GM19468 (cell line): ENCODE data around the gene MT1G.
"Not testable (repeated sequence)": the region's sequence is repeated elsewhere in the genome, so short reads cannot be mapped to it uniquely, and the experiment has no call there.

Source experiments
- ATAC-seq: cut with Tn5 transposase; IDR thresholded peaks from one replicate; pipeline ENCODE4 v1.9.1; 2021; ENCODE audit warnings: mild to moderate bottlenecking, moderate library complexity, moderate number of reproducible peaks; ENCODE audit not compliant: unreplicated experiment; ENCODE audit errors: extremely low read depth

Gene MT1G

DNA sequence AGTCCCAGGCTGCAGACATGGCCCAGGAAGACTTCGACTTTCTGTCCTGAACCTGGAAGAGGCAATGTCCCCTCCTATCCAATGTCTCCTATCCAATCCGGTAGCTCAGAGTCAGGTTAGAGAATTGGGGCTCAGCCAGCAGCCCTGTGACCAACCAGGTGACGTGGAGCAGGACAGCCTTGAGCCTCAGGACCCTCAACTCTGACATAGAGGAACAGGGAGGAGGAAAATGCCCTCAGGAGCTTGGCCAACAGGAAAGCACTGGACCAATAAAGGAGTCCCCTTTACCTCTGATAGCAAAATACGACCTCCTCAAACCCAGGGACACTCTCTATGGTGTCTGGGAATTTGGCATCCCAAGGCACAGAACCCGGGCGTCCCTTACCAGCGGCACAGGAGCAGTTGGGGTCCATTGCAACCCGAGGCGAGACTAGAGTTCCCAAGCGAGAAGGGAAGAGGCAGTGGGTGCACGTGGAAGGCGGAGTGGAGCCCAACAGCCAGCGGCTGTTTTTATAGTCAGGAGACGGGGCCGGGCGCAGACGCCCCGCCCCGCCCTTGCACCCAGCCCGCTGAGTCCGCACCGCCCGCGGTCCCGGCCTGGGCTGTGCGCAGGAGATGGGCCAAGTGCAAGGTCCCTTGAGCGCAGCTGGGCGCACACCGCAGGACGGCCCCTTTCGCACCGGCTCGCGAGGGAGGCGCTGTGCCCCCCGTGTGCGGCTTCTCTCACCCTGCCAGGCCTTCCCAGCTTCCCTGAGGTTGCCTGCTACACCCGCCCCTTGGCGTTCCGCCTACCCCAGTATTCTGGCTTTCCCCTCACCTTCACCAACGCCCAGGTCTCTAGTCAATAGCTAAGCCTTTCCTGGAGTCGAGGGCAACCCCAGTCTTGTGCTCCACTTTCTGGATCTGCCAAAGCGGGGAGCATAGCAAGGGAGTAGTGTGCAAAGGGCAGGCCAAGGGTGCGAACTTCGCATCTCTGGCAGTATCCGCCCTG, at the start of gene MT1G:
Gene MT1G, minus strand, starts transcription at position 485 of the 991 bp plus-strand sequence. Its CDS starts 72 bp downstream, at position 413.
- ATAC-seq: no peak

DNA sequence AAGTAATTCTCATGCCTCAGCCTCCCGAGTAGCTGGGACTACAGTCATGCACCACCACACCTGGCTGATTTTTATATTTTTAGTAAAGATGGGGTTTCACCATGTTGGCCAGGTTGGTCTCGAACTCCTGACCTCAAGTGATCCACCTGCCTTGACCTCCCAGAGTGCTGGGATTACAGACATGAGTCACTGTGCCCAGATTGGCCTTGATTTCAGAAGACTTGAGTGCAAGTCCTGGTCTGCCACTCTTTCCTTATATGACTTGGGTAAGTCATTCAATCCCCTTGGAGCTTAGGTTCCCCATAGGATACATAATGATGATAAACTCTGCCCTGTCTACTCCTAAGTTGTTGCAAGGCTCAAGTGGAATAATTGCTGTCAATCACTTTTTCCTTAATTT, 49.7 kb upstream of the MT1G start:
- ATAC-seq: not testable (repeated sequence)

- no peak for ATAC-seq
Measured at GRCh38 chr16:56716761-56717160, 48.9 kb upstream of the MT1G start.

- no peak for ATAC-seq
Measured at GRCh38 chr16:56715126-56715525, 47.3 kb upstream of the MT1G start.

- ATAC-seq: no peak
Measured at GRCh38 chr16:56713794-56714193, 45.9 kb upstream of the MT1G start.

GRCh38 chr16:56711862-56712261, 44.0 kb upstream of the MT1G start:
- no peak for ATAC-seq

- no peak for ATAC-seq
Measured at GRCh38 chr16:56710181-56710737, 42.4 kb upstream of the MT1G start.

- no peak for ATAC-seq
Measured at GRCh38 chr16:56709443-56710040, 41.7 kb upstream of the MT1G start.

DNA sequence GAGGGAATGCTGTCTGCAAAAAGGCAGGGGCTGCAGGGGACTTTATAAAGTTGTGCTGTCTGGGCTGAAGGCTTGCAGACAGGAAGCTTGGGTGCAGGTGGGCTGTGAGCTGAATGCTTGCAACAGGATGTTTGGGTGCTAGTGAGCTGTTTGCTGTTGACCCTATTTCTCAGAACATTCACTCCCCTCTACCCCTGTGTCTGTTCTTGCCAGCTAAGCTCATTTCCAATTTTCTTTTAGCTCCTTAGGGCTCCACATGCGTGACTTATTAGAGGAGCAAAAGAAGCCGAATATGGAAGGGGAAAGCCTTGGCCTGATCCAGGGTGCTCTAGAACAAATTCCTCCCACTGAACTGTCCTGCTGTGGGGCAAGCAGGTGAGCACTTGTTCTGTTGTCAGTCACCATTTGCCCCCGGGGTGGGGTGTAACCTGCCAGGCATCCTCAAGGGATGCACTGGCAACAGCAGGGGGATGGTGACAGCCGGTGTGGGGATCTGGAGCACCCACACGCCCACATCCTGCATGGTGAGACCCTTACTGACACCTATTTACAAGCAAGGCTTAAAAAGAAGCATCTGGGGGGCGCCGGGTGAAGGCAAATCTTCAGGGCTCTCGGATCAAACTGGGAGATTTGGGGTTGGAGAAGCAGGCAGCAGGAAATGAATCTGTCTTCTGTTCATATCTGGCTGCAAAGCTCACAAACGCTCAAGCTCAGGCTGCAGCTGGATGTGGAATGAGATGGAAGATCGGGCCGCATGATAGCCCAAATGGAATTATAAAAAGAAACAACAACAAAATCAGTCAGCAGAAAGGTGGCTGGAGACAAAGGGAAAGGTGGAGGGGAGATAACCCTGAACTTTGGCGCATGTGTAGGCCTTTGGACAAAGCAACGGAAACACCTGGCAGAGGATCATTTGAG, 40.9 kb upstream of the MT1G start:
- ATAC-seq: no peak

GRCh38 chr16:56702836-56703235, 35.0 kb upstream of the MT1G start:
- no peak for ATAC-seq

DNA sequence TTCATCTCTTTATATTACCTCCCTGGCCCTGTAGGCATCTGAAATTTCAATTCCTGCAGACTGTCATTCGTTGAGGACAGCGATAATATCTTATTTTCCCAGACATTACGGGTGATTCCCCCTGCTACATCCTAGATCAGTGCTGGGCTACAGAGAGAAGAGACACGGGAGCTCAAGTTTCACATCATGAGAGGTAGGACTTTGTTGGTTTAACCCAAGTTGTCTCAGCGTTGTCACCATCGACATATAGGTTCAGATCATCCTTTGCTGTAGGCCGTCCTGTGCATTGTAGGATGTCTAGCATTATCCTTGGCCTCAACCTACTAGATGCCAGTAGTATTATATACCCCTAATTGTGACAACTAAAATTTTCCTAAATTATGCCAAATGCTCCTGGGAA, 33.7 kb upstream of the MT1G start:
- no peak for ATAC-seq

DNA sequence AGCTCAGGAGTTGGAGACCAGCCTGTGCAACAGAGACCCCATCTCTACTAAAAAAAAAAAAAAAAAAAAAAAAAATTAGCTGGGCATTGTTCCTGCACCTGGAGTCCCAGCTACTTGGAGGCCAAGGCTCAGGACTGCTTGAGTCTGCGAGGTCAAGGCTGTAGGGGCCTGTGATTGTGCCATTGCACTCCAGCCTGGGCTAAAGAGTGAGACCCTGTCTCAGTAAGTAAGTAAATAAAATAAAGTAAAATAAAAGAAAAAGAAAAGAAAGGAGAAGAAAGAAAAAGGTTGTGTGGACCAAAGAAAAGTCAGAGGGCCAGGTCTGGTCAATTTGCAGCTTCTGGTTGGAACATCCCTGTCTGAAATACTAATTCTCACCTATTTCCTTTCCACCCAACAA, 32.8 kb upstream of the MT1G start:
- ATAC-seq: no peak

- ATAC-seq: no peak
Measured at GRCh38 chr16:56700195-56700594, 32.3 kb upstream of the MT1G start.

DNA sequence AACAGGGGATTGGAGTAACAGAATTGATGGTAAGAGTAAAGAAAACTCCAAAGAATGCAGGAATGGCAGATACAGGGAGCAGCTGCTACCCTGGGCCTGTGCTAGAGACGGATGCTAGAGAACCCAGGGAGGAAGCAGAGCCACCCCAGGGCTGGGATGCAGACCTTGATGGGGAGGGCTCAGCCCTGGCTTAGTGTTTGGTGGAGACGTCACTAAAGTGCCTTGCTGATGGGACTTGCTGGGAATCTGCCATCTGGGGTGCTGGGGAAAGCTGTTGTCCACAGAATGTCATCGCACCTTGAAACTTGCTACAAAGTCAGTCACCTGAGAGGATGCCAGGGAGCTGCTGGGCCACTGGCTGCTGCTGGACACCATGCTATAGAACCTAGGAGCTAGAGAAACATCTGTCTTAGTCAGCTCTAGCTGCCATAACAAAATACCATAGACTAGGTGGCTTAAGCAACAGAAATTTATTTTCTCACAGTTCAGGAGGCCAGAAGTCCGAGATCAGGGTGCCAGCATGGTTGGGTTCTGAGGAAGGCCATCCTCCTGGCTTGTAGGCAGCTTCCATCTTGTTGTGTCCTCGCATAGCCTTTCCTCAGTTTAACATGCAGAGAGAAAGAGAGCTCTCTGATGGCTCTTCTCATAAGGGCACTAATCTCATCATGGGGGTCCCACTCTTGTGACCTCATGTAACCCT, 29.7 kb upstream of the MT1G start:
- ATAC-seq: no peak

GRCh38 chr16:56695246-56695645, 27.4 kb upstream of the MT1G start:
- no peak for ATAC-seq

DNA sequence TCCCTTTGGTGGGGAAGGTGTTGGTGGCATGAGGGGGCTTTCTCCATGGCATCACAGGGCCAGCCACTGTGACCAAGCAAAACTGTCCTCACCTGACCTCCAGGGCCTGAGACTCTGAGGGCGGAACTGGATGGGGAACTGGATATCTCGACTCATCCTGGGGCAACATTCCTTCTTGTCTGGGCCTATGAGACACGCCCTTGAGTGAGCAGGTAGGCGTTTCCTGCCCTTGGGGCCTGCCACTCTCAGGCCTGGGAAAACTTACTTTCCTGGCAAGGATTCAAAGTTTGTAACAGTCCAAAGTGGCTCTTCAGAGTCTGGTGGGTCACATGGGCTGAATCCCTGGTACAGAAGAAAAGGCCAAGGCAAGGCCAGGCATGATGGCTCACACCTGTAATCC, 24.0 kb upstream of the MT1G start:
- ATAC-seq: no peak

DNA sequence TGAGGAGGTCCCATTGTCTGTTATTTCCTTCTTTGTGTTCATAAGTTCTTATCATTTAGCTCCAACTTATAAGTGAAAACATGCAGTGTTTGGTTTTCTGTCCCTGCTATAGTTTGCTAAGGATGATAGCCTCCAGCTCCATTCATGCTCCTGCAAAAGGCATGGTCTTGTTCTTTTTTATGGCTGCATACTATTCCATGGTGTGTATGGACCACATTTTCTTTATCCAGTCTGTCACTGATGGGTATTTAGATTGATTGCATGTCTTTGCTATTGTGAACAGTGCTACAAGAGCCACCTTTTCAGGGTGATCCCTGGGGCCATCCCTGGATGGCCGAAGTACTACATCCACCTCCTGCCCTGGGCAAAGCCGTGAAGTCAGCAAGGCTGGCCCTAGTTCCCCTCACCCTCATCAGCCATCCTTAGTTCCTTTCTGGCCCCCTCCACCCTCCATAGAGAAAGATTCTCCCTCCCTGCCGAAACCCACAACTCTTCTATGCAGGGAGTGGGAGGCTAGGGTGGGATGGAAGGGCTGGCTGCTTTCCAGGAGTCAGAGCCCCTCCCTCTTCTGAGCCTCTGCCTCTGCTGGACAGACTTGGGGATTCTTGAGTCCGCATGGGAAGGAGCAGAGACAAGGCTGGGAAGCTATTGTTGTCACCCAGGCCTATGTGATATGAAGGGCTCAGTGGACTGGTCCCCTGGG, 22.7 kb upstream of the MT1G start:
- no peak for ATAC-seq

DNA sequence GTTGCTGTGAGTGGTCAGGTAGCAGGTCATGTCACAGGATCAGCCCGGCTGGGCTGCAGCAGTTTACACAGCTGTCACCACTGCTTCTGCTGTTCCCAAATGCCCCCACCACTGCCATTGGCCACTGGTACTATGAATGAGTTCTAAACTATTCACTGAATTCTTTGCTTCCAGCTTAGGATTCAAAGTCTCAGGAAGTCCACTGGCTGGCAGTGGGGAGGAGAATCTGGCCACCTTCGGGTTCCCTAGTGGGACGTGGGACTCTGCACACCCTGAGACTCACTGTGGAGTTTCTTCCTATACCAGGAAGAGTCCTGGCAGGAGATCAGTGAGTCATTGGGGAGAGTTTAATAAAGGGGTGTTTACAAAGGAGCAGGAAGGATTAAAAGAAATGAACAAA, 21.3 kb upstream of the MT1G start:
- no peak for ATAC-seq

DNA sequence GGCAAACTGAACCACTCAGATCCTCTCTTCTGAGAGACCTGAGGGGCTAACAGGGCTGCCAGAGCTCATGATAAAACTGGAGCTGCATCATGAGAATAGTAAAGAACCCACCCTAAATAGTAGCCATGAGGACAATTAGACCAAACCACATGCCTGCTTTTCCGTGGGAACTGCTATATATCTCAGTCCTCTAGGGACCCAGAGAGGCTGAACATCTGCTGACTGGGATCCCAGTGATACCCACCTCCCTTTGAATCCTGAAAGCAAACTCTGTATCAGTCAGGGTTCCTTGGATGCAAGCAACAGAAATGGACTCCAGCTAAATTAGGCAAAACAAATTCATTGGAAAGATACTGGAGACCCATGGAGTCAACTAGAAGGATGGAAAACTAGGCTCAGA, 20.9 kb upstream of the MT1G start:
- ATAC-seq: no peak
